Mesendoderm (in vitro differentiated cells): ENCODE measurements around the gene HTR3B.

Source experiments
- DNase-seq: peaks from one replicate; pipeline ENCODE4 v3.0.0; 2013
- H2AK5ac ChIP-seq: 2 replicates; pipeline ENCODE4 v1.6.1; 2013; ENCODE audit warnings: low read length, inconsistent platforms
- H2BK120ac ChIP-seq: 2 replicates; pipeline ENCODE4 v1.6.1; 2013; ENCODE audit warnings: low read depth, mild to moderate bottlenecking, low read length, moderate library complexity, mixed read lengths
- H2BK15ac ChIP-seq: replicated peaks from 2 replicates; pipeline ENCODE4 v1.6.1; 2013; ENCODE audit warnings: low read depth, mild to moderate bottlenecking, moderate library complexity
- H2BK5ac ChIP-seq: 2 replicates; pipeline ENCODE4 v1.6.1; 2013; ENCODE audit warnings: low read length, inconsistent platforms
- H3K18ac ChIP-seq: 2 replicates; pipeline ENCODE4 v1.6.1; 2013; ENCODE audit warnings: mild to moderate bottlenecking, low read length, mixed read lengths
- H3K23ac ChIP-seq: one replicate; pipeline ENCODE4 v1.6.1; 2013; ENCODE audit warnings: low read length
- H3K27ac ChIP-seq: 2 replicates; pipeline ENCODE4 v1.5.1; 2013; ENCODE audit warnings: low read depth, mild to moderate bottlenecking, inconsistent platforms, low read length, moderate library complexity
- H3K27me3 ChIP-seq: 2 replicates; pipeline ENCODE4 v1.6.1; 2013; ENCODE audit warnings: low read length, control low read depth, mild to moderate bottlenecking, inconsistent platforms; ENCODE audit not compliant: insufficient read depth, poor library complexity
- H3K36me3 ChIP-seq: 2 replicates; pipeline ENCODE4 v1.6.1; 2013; ENCODE audit warnings: low read length, inconsistent platforms; ENCODE audit not compliant: control insufficient read depth, insufficient read depth
- H3K4ac ChIP-seq: one replicate; pipeline ENCODE4 v1.6.1; 2013; ENCODE audit warnings: low read depth, mild to moderate bottlenecking, low read length, moderate library complexity
- H3K4me1 ChIP-seq: 2 replicates; pipeline ENCODE4 v1.6.1; 2013; ENCODE audit warnings: low read depth, low read length, inconsistent platforms; ENCODE audit not compliant: control insufficient read depth
- H3K4me2 ChIP-seq: 2 replicates; pipeline ENCODE4 v1.6.1; 2013; ENCODE audit warnings: low read length
- H3K4me3 ChIP-seq: 2 replicates; pipeline ENCODE4 v1.5.1; 2013; ENCODE audit warnings: mild to moderate bottlenecking, low read length
- H3K56ac ChIP-seq: one replicate; pipeline ENCODE4 v1.6.1; 2013; ENCODE audit warnings: low read length
- H3K79me1 ChIP-seq: 2 replicates; pipeline ENCODE4 v1.6.1; 2013; ENCODE audit warnings: low read length, inconsistent platforms
- H3K79me2 ChIP-seq: 2 replicates; pipeline ENCODE4 v1.6.1; 2013; ENCODE audit warnings: mild to moderate bottlenecking, low read length; ENCODE audit not compliant: control insufficient read depth, insufficient read depth
- H3K9ac ChIP-seq: 2 replicates; pipeline ENCODE4 v1.6.1; 2013; ENCODE audit warnings: low read length, inconsistent platforms
- H4K5ac ChIP-seq: one replicate; pipeline ENCODE4 v1.6.1; 2013; ENCODE audit warnings: low read length
- H4K8ac ChIP-seq: one replicate; pipeline ENCODE4 v1.6.1; 2013; ENCODE audit warnings: low read depth, mild to moderate bottlenecking, control low read depth, low read length, moderate library complexity
- WGBS: extraction: QIAGEN DNeasy Blood & Tissue Kit; methylation state at CpG from one replicate; pipeline ENCODE4 v1.1.7; 2013; ENCODE audit warnings: low lambda C conversion rate, missing lambda C conversion rate; ENCODE audit not compliant: insufficient coverage; ENCODE audit errors: extremely low coverage; 5-methylcytosine and 5-hydroxymethylcytosine counted together

HTR3B gene

DNA sequence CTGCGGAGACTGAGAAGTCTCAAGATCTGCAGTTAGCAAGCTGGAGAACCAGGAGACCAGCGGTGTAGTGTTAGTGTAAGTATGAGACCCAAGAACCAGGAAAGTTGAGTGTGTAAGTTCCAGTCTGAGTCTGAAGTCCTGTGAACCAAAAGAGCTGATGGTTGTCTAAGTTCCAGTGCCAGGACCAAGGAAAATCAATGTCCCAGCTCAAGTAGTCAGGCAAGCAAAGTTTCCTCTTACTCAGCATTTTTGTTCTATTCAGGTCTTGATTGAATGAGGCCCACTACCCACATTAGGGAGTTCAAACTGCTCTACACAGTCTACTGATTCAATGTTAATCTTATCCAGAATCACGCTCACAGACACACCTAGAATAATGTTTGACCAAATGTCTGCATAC, 40.2 kb upstream of the HTR3B start:
- no CpG with 5 or more reads among the region's 3 CpGs for WGBS

DNA sequence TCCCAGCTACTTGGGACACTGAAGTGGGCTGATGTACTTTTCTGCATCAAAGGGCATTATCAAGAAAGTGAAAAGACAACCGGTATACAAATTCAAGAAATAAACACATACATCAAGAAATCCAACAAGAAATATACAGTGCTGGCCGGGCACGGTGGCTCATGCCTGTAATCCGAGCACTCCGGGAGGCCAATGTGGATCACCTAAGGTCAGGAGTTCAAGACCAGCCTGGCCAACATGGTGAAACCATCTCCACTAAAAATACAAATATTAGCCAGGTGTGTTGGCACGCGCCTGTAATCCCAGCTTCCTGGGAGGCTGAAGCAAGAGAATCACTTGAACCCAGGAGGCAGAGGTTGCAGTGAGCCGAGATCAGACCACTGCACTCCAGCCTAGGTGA, 38.7 kb upstream of the HTR3B start:
- Histone ChIP-seq H3K27me3 (no peaks in the 10 kb centered on the region), H4K5ac (no peak overlapping the region), H4K8ac (no peak overlapping the region), H2BK120ac (no peak overlapping the region), H2BK5ac (no peak overlapping the region), H2AK5ac (no peak overlapping the region), H3K4me3 (no peak overlapping the region), H3K79me1 (peaks cover 14% of the 10 kb centered on the region), H3K4ac (no peak overlapping the region), H3K4me2 (no peak overlapping the region), H2BK15ac (no peak overlapping the region), H3K23ac (no peak overlapping the region), H3K56ac (no peak overlapping the region), H3K4me1 (peaks cover 3% of the 10 kb centered on the region), H3K9ac (no peak overlapping the region), H3K36me3 (peaks cover 1% of the 10 kb centered on the region), H3K79me2 (peaks cover 45% of the 10 kb centered on the region), H3K18ac (no peak overlapping the region), H3K27ac (no peak overlapping the region)
- no CpG with 5 or more reads among the region's 8 CpGs for WGBS
- no peak for DNase-seq

More for the DNA sequence above, 40.2 kb upstream of the HTR3B start:
- H3K27ac ChIP-seq, result no peak overlapping the region
- no peak overlapping the region for H3K9ac ChIP-seq
- DNase-seq, result no peak
- no peak overlapping the region for H2AK5ac ChIP-seq
- no peak overlapping the region for H2BK120ac ChIP-seq
- no peak overlapping the region for H3K4me2 ChIP-seq
- no peak overlapping the region for H3K56ac ChIP-seq
- no peak overlapping the region for H2BK15ac ChIP-seq
- peaks cover 40% of the 10 kb centered on the region for H3K79me2 ChIP-seq
- no peaks in the 10 kb centered on the region for H3K27me3 ChIP-seq
- H4K5ac ChIP-seq, result no peak overlapping the region
- H3K36me3 ChIP-seq, result peaks cover 1% of the 10 kb centered on the region
- peak overlapping the region; percentile 35 for H2BK5ac ChIP-seq
- peaks cover 9% of the 10 kb centered on the region for H3K79me1 ChIP-seq
- peaks cover 6% of the 10 kb centered on the region for H3K4me1 ChIP-seq
- H3K23ac ChIP-seq, result no peak overlapping the region
- H4K8ac ChIP-seq, result no peak overlapping the region
- H3K18ac ChIP-seq, result no peak overlapping the region
- H3K4ac ChIP-seq, result no peak overlapping the region
- H3K4me3 ChIP-seq, result no peak overlapping the region

- peaks cover 62% of the 10 kb centered on the region for H3K79me2 ChIP-seq
- no peaks in the 10 kb centered on the region for H3K27me3 ChIP-seq
- no peak overlapping the region for H3K27ac ChIP-seq
- H4K8ac ChIP-seq, result no peak overlapping the region
- no peak overlapping the region for H3K18ac ChIP-seq
- no peak overlapping the region for H3K4me2 ChIP-seq
- H2BK120ac ChIP-seq, result no peak overlapping the region
- H3K9ac ChIP-seq, result no peak overlapping the region
- no peak overlapping the region for H2BK5ac ChIP-seq
- WGBS, result no CpG with 5 or more reads among the region's 3 CpGs
- DNase-seq, result no peak
- no peak overlapping the region for H3K4ac ChIP-seq
- H3K4me3 ChIP-seq, result no peak overlapping the region
- H2BK15ac ChIP-seq, result no peak overlapping the region
- no peak overlapping the region for H3K23ac ChIP-seq
- H2AK5ac ChIP-seq, result no peak overlapping the region
- H3K36me3 ChIP-seq, result peaks cover 3% of the 10 kb centered on the region
- no peak overlapping the region for H4K5ac ChIP-seq
- H3K56ac ChIP-seq, result no peak overlapping the region
- peaks cover 20% of the 10 kb centered on the region for H3K79me1 ChIP-seq
- H3K4me1 ChIP-seq, result peaks cover 2% of the 10 kb centered on the region
Measured at GRCh38 chr11:113867843-113868503, 36.6 kb upstream of the HTR3B start.

- peak overlapping the region; percentile 31 for H3K56ac ChIP-seq
- peaks cover 1% of the 10 kb centered on the region for H3K36me3 ChIP-seq
- H4K5ac ChIP-seq, result no peak overlapping the region
- no peak overlapping the region for H3K4me3 ChIP-seq
- no peak overlapping the region for H3K18ac ChIP-seq
- no peaks in the 10 kb centered on the region for H3K27me3 ChIP-seq
- H3K4me2 ChIP-seq, result no peak overlapping the region
- H2BK15ac ChIP-seq, result no peak overlapping the region
- no peak overlapping the region for H4K8ac ChIP-seq
- peaks cover 15% of the 10 kb centered on the region for H3K79me1 ChIP-seq
- WGBS, result no CpG with 5 or more reads among the region's 3 CpGs
- H2AK5ac ChIP-seq, result no peak overlapping the region
- H3K23ac ChIP-seq, result peak overlapping the region; percentile 35
- no peak overlapping the region for H2BK5ac ChIP-seq
- peaks cover 4% of the 10 kb centered on the region for H3K4me1 ChIP-seq
- no peak overlapping the region for H3K27ac ChIP-seq
- H3K79me2 ChIP-seq, result peaks cover 48% of the 10 kb centered on the region
- no peak for DNase-seq
- H3K9ac ChIP-seq, result no peak overlapping the region
- H2BK120ac ChIP-seq, result no peak overlapping the region
- no peak overlapping the region for H3K4ac ChIP-seq
Measured at GRCh38 chr11:113871336-113871735, 33.3 kb upstream of the HTR3B start.

DNA sequence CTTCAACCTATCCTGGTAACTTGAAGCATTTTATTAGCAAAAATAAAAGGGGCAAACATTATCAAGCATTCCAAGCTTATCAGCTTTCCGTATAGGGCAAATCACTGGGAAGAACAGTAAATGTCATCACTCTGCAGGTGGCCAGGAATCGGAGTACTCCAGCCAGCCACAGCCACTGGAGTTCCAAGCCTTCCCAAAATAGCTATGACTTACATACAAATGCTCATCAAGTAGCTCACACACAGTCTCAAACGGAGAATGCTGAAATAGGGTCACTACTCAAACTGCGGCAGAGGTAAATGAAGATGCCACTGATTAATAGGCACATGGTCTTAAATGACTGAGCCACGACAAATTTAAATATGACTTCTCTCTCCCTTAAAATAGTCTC, 31.4 kb upstream of the HTR3B start:
- H2AK5ac ChIP-seq, result no peak overlapping the region
- H3K4me3 ChIP-seq, result no peak overlapping the region
- H2BK15ac ChIP-seq, result no peak overlapping the region
- H3K79me2 ChIP-seq, result peaks cover 39% of the 10 kb centered on the region
- H3K27ac ChIP-seq, result no peak overlapping the region
- peak overlapping the region; percentile 30 for H3K9ac ChIP-seq
- H3K23ac ChIP-seq, result no peak overlapping the region
- H3K4me2 ChIP-seq, result peak overlapping the region; percentile 37
- no CpG with 5 or more reads among the region's 5 CpGs for WGBS
- DNase-seq, result peak; percentile 88
- H4K5ac ChIP-seq, result no peak overlapping the region
- peaks cover 13% of the 10 kb centered on the region for H3K79me1 ChIP-seq
- peaks cover 1% of the 10 kb centered on the region for H3K36me3 ChIP-seq
- H2BK5ac ChIP-seq, result no peak overlapping the region
- peaks cover 4% of the 10 kb centered on the region for H3K4me1 ChIP-seq
- no peak overlapping the region for H4K8ac ChIP-seq
- no peak overlapping the region for H2BK120ac ChIP-seq
- H3K18ac ChIP-seq, result no peak overlapping the region
- H3K56ac ChIP-seq, result no peak overlapping the region
- H3K27me3 ChIP-seq, result no peaks in the 10 kb centered on the region
- no peak overlapping the region for H3K4ac ChIP-seq

DNA sequence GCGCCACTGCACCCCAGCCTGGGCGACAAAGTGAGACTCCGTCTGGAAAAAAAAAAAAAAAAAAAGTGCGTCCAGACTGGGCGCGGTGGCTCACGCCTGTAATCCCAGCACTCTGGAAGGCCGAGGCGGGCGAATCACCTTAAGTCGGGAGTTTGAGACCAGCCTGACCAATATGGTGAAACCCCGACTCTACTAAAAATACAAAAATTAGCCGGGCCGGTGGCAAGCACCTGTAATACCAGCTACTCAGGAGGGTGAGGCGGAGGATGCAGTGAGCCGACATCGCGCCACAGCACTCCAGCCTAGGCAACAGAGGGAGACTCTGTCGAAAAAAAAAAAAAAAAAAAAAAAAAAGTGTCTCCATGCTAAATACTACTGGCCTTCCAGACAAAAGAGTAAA, 30.5 kb upstream of the HTR3B start:
- Histone ChIP-seq H3K27me3 (no peaks in the 10 kb centered on the region), H2AK5ac (no peak overlapping the region), H3K4me3 (no peak overlapping the region), H2BK15ac (no peak overlapping the region), H3K27ac (no peak overlapping the region), H3K4ac (peak overlapping the region; percentile 7), H4K5ac (no peak overlapping the region), H4K8ac (no peak overlapping the region), H3K4me1 (peaks cover 4% of the 10 kb centered on the region), H2BK120ac (no peak overlapping the region), H3K23ac (no peak overlapping the region), H2BK5ac (no peak overlapping the region), H3K9ac (peak overlapping the region; percentile 57), H3K56ac (peak overlapping the region; percentile 87), H3K18ac (no peak overlapping the region), H3K79me2 (peaks cover 35% of the 10 kb centered on the region), H3K36me3 (peaks cover 1% of the 10 kb centered on the region), H3K79me1 (peaks cover 13% of the 10 kb centered on the region), H3K4me2 (no peak overlapping the region)
- no CpG with 5 or more reads among the region's 19 CpGs for WGBS
- DNase-seq, result no peak
